Measurements from ENCODE around the gene DNM3.
"Not testable (repeated sequence)": the region's sequence is repeated elsewhere in the genome, so short reads cannot be mapped to it uniquely, and the experiment has no call there.

The DNM3 gene

GRCh38 chr1:172298141-172298540, 456.8 kb downstream of the DNM3 start:
- DNase-seq: no peak

DNA sequence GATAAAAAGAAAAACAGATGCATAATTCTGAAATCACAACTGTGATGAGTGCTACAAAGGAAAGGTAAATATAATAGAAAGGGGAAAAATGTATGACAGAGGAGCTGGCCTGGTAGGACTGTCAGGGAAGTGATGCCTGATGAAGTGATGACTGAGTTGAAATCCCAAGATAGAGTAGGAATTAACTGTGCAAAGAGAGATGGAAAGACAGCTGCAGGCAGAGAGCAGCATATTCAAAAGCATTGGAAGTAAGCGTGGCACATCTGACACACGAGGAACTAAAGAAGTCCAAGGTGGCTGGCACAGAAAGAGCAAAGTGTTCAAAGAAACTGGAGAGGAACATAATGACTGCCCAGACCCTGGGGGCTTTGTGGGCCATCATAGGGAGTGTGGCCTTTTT, 457.6 kb downstream of the DNM3 start:
- DNase-seq: no peak

GRCh38 chr1:172299515-172299914, 458.2 kb downstream of the DNM3 start:
- DNase-seq: no peak

DNA sequence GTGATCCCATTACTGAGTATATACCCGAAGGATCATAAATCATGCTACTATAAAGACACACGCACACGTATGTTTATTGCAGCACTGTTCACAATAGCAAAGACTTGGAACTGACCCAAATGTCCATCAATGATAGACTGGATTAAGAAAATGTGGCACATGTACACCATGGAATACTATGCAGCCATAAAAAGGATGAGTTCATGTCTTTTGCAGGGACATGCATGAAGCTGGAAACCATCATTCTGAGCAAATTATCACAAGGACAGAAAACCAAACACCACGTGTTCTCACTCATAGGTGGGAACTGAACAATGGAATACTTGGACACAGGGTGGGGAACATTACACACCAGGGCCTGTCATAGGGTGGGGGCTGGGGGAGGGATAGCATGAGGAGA, 466.2 kb downstream of the DNM3 start:
- not testable (repeated sequence) for DNase-seq

GRCh38 chr1:172308142-172308541, 466.8 kb downstream of the DNM3 start:
- DNase-seq: no peak

GRCh38 chr1:172308577-172308976, 467.3 kb downstream of the DNM3 start:
- DNase-seq: no peak

GRCh38 chr1:172320733-172321132, 479.4 kb downstream of the DNM3 start:
- no peak for DNase-seq

- DNase-seq: no peak
These were observed 480.2 kb downstream of the DNM3 start for GRCh38 chr1:172321451-172321850.

GRCh38 chr1:172322219-172323061, 481.1 kb downstream of the DNM3 start:
- no peak for DNase-seq

DNA sequence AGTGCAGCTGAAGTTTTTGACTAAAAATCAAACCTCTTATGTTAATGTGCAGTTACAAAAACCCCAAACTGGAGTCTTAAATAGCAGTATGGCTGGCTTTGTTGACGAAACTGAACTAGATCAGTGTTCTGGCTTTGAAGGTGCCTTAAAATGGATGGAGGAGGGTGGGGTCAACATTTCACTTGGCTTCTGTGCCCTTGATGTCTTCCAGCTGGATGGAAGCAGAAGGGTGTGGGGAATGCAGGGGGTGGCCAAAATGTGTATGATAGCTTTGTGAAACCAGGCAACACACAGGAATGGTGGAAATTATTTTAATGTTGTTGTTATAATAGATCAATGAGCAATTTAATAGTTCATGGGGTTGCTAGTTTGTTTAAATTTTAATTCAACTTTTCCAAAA, 482.4 kb downstream of the DNM3 start:
- DNase-seq: no peak

GRCh38 chr1:172324086-172324485, 482.8 kb downstream of the DNM3 start:
- no peak for DNase-seq

DNA sequence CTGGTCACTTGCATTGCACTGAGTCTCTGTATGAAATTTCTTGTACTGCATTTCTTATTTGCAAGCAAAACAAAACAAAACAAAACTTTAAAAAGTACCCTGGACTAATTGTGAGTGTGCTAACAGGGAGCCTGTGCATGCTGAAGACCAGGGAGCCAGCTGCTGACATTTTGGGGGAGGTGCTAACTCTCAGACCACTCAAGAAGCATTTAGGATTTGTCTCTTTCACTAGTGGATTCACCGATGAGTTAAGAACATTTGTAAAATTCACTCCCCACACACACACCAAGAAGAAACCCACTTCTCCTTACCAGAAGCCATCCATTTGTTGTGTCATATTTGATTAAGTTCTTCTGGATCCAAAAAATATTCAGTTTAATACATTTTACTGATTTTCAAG, 483.5 kb downstream of the DNM3 start:
- no peak for DNase-seq

GRCh38 chr1:172325531-172325930, 484.2 kb downstream of the DNM3 start:
- DNase-seq: no peak

GRCh38 chr1:172326136-172326535, 484.8 kb downstream of the DNM3 start:
- DNase-seq: no peak

GRCh38 chr1:172328266-172328665, 487.0 kb downstream of the DNM3 start:
- DNase-seq: no peak

DNA sequence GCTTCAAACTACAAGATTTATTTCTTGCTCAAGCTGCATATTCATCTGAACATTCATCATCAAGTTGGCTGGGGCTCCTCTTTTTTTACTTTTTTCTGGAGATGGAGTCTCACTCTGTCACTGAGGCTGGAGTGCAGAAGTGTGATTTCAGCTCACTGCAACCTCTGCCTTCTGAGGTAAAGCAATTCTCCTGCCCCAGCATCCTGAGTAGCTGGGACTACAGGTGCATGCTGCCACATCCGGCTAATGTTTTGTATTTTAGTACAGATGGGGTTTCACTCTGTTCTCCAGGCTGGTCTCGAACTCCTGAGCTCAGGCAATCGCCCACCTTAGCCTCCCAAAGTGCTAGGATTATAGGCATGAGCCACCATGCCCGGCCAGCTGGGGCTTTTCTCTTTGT, 490.9 kb downstream of the DNM3 start:
- no peak for DNase-seq

- DNase-seq: no peak
These were observed 494.1 kb downstream of the DNM3 start for GRCh38 chr1:172335377-172335776.

- no peak for DNase-seq
These were observed 497.0 kb downstream of the DNM3 start for GRCh38 chr1:172338295-172338735.

- no peak for DNase-seq
These were observed 498.5 kb downstream of the DNM3 start for GRCh38 chr1:172339842-172340241.

- no peak for DNase-seq
These were observed 499.2 kb downstream of the DNM3 start for GRCh38 chr1:172340520-172340919.

DNA sequence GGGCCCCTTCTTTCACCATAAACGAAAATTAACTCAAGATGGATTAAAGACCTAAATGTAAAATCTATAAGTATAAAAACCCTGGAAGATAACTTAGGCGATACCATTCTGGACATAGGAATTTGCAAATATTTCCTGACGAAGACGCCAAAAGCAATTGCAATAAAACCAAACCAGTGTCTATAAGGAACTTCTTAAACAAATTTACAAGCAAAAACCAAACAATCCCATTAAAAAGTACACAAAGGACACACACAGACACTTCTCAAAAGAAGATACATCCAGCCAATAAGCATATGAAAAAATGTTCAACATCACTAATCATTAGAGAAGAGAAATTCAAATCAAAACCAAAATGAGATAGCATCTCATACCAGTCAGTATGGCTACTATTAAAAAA, 500.4 kb downstream of the DNM3 start:
- no peak for DNase-seq

GRCh38 chr1:172342584-172343239, 501.4 kb downstream of the DNM3 start:
- no peak for DNase-seq

DNA sequence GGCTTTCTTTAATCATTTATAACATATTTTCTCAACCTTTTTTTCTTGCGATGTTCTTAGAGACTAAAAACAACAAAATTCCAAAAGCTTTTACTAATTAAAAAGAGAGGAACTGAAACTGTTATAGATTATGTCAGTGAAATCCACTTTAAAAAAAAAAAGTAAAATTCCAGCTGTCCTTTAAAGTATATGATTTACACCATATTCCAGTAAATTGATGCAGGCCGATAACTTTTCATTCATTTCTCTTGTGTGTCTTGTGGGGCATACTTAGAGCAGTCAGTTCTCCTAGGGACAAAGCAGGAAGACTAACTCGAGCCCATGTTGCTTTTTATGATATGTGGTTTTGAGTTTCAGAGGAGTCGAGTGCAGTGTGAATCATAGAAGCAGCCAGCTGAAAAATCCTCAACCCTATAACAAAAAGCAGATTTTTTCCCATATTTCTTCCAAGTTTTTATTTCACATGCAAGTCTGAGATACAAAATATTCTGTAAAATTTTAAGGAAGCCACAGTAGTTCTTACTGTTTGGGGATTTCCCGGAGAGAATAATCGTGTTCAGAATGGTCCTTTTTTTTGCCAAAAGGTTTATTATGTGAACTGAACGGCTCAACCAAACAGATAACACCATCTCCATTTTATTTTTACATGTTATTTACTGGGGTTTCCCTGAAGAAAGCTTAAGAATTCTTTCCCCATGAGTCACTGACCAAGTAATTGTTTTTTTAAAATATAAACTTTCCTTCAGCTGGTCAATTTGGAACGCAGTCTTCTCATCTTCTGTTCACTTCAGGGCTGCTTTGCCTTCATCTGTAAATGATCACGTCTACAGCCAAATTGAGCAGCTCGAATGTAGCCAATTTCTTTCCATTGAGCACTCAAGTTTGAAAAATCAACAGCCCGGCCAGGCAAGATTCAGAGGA, 502.2 kb downstream of the DNM3 start:
- DNase-seq: no peak
